SK-N-MC (cell line): Measurements from ENCODE around the gene PTPRJ.
A peak's percentile ranks its signal among the peaks of the same experiment; 100 is the strongest.

Experiments used
- DNase-seq: peaks from one replicate; pipeline ENCODE4 v3.0.0-alpha.2; 2011; ENCODE audit warnings: low read depth, low spot score
- H3K27ac ChIP-seq: fragments of 200-600 bp; sonication (generic); 2 replicates; pipeline ENCODE4 v1.5.1; 2016; ENCODE audit warnings: mixed run types
- H3K36me3 ChIP-seq: fragments of 200-600 bp; sonication (generic); 2 replicates; pipeline ENCODE4 v1.6.1; 2017; ENCODE audit warnings: antibody characterized with exemption, low read length, mixed read lengths; ENCODE audit not compliant: insufficient read depth
- H3K4me3 ChIP-seq: fragments of 200-600 bp; sonication (generic); 2 replicates; pipeline ENCODE4 v1.5.1; 2016
- H3K9ac ChIP-seq: fragments of 200-600 bp; sonication (generic); 2 replicates; pipeline ENCODE4 v1.8.0; 2017; ENCODE audit warnings: mixed run types, mixed read lengths; ENCODE audit not compliant: insufficient read length
- H3K9me3 ChIP-seq: fragments of 200-600 bp; sonication (generic); 2 replicates; pipeline ENCODE4 v1.6.1; 2017; ENCODE audit warnings: low read depth, mild to moderate bottlenecking, antibody characterized with exemption, low read length, moderate library complexity, mixed read lengths
- EZH2 ChIP-seq: fragments of 200-600 bp; sonication (generic); IDR thresholded peaks from one replicate; pipeline ENCODE4 v1.6.1; 2017; ENCODE audit warnings: antibody characterized with exemption
- FOXP2 ChIP-seq: optimal IDR thresholded peaks from 2 replicates; pipeline ENCODE3; 2011; ENCODE audit warnings: mild to moderate bottlenecking, moderate library complexity; ENCODE audit not compliant: insufficient read depth; ENCODE audit errors: extremely low read length, control extremely low read depth
- POLR2AphosphoS5 ChIP-seq: IDR thresholded peaks from 2 replicates; pipeline ENCODE4 v1.6.1; 2012; ENCODE audit warnings: mild to moderate bottlenecking, low read depth, low read length, borderline replicate concordance

The PTPRJ gene

GRCh38 chr11:48093323-48093722 lies 113.0 kb downstream of the PTPRJ start:
- no peaks in the 10 kb centered on the region for H3K9me3 ChIP-seq
- no peak overlapping the region for H3K9ac ChIP-seq
- H3K27ac ChIP-seq: no peak overlapping the region; the same call in 1 of the 2 replicates
- H3K36me3 ChIP-seq: no peaks in the 10 kb centered on the region
- peak overlapping the region; percentile 44 for H3K4me3 ChIP-seq
- no peak for DNase-seq
- TF ChIP-seq EZH2 (no peak), POLR2AphosphoS5 (no peak), FOXP2 (no peak)

DNA sequence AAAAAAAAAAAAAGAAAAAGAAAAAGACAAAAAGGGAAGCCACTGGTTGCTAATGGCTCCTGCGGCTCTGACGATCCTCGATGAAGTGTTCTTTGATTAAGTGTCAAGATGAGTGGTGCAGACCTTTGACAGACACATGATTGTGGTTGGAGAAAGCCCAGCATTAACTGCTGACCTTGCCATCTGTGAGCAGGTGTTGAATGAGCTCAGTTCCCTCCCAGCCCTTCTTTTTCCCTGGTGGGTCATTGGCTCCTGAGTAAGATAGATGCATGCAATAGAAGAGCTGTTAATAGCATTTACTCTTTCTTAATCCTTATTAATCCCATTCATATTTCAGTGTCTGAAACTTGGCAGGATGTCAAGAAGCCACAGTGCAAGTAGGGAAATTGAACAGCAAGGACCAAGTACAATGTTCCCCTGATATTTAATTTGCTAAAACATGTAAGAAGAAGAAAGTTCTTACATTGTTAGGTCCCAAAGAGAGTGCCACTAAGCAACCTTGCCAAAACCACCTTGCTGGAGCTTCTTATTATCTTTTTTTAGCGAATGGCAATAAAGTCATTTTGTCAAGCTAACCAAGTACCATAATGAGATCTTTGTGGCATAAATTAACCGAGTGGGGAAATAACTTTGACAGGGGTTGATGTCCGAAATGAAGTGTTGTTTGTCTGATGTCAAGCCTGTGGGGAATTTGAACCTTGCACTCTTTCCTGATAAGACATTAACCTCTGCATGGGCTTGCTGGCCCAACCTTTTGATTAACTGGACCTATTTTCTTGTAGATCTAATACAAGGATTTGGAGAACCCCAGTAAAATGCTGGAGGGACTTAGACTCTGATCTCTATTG lies 113.7 kb downstream of the PTPRJ start:
- no peak overlapping the region for H3K9ac ChIP-seq
- DNase-seq: no peak
- H3K9me3 ChIP-seq: no peaks in the 10 kb centered on the region
- no peak overlapping the region; the same call in 1 of the 2 replicates for H3K27ac ChIP-seq
- H3K36me3 ChIP-seq: no peaks in the 10 kb centered on the region
- TF ChIP-seq FOXP2 (no peak), EZH2 (no peak), POLR2AphosphoS5 (no peak)
- peak overlapping the region; percentile 44 for H3K4me3 ChIP-seq

- no peak for TF ChIP-seq POLR2AphosphoS5
- no peak overlapping the region for H3K4me3 ChIP-seq
- no peak overlapping the region for H3K9ac ChIP-seq
- H3K27ac ChIP-seq: no peak overlapping the region
- DNase-seq: no peak
- H3K36me3 ChIP-seq: no peaks in the 10 kb centered on the region
- H3K9me3 ChIP-seq: no peaks in the 10 kb centered on the region
Measured at GRCh38 chr11:48094643-48095339, 114.4 kb downstream of the PTPRJ start.

DNA sequence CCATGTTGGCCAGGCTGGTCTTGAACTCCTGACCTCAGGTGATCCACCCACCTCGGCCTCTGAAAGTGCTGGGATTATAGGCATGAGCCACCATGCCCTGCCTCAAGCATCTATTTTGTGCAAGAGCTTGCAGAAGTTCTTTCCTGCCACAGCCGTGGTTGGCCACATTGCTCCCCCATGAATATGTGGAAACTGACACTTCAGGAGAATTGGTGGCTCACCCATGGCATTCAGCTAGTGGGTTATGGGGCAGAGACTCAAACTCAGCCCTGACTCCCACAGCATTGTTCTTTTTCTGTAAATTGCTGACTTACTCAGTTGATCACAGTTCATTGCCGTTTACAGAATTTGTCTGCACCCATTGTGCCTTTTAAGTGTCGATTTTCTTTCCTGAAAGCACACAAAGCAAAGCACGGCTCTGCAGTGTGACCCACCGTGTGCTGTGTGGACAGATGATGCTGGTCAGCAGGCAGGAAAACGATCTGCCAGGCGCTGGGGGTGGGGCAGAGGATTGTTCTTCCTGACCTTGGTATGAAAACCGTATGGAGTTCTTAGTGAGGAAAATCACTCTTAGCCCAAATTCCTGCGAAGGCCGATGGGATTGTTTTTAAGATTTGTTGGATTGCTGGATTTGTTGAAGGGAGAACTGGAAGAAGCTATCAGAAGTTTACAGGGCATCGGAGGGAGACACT lies 115.6 kb downstream of the PTPRJ start:
- Histone ChIP-seq H3K27ac (no peak overlapping the region), H3K9ac (no peak overlapping the region), H3K9me3 (no peaks in the 10 kb centered on the region), H3K36me3 (no peaks in the 10 kb centered on the region), H3K4me3 (no peak overlapping the region)
- DNase-seq: no peak
- no peak for TF ChIP-seq EZH2
- no peak for TF ChIP-seq POLR2AphosphoS5
- TF ChIP-seq FOXP2: no peak

DNA sequence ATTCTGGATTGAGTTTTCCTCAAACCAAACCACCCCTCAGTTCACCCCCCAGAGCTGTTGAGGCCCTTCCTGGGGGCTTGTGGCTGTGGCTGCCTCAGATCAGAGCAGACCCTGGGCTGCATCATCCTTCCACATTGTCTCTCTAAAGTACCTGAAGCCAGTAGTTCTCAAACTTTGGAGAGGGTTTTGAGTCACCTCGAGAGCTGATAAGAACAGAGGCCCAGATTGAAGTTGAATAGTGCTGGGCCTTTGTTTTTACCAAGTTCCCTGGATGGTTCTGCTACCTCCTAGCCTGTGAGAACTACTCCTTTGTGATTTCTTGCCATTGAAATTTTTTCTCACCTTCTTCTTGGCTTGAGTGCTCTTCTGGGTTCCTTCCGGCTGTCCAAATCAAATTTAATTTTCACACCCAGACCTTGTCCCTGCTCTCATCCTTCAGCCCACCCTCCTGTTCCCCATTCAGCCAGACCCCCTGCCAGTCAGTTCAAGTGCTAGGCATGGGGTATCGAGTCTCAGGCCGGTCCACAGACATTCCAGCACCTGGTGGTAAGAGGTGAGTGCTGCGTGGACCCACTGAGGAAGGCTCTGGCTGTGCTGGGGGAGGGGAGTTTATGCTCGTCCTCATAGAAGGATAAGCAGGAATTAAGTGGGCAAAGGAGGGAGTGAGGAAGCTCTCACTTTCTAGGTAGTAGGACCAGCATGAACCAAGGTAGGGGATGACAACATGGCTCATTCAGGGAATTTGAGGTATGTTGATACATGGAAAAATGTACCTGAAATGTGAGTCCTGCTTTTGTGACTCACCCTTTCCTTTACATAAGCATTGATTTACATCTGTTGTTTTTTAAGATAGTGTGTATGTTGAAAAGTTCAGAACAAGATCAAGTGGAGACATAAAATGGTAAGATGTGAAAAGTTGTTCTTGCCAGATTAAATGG lies 116.5 kb downstream of the PTPRJ start:
- Histone ChIP-seq H3K36me3 (no peaks in the 10 kb centered on the region), H3K9me3 (no peaks in the 10 kb centered on the region), H3K9ac (no peak overlapping the region), H3K27ac (no peak overlapping the region), H3K4me3 (no peak overlapping the region)
- TF ChIP-seq EZH2 (no peak), POLR2AphosphoS5 (no peak), FOXP2 (no peak)
- no peak for DNase-seq

- H3K9ac ChIP-seq: no peak overlapping the region
- DNase-seq: no peak
- TF ChIP-seq EZH2 (no peak), FOXP2 (no peak), POLR2AphosphoS5 (no peak)
- H3K9me3 ChIP-seq: no peaks in the 10 kb centered on the region
- H3K36me3 ChIP-seq: no peaks in the 10 kb centered on the region
- no peak overlapping the region for H3K27ac ChIP-seq
- H3K4me3 ChIP-seq: no peak overlapping the region
Measured at GRCh38 chr11:48098024-48098423, 117.7 kb downstream of the PTPRJ start.

DNA sequence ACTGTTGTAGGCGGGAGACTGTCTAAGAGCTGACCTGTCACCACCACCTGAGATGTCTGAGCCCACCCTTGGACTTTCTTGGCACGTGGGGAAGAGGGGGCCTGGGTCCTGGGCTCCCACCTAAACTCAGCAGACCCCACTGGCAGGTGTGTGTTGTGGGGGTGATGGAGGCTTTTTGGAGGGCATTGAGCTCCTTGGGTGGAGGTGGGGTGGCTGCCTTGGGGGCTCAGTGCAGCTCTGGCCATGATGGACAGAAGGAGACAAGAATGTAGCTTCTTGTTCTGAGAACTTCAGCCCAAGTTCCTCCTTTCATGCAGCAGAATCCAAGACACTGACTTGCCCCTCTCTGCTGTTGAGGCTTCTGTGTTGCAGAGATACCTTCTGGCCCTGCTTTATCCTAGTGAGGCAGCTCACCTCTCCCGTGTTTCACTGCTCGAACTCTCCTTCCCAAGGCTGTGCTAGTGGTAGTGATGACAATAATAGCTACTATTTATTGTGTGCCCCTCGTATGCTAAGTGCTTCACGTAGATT lies 119.6 kb downstream of the PTPRJ start:
- H3K9ac ChIP-seq: no peak overlapping the region

DNA sequence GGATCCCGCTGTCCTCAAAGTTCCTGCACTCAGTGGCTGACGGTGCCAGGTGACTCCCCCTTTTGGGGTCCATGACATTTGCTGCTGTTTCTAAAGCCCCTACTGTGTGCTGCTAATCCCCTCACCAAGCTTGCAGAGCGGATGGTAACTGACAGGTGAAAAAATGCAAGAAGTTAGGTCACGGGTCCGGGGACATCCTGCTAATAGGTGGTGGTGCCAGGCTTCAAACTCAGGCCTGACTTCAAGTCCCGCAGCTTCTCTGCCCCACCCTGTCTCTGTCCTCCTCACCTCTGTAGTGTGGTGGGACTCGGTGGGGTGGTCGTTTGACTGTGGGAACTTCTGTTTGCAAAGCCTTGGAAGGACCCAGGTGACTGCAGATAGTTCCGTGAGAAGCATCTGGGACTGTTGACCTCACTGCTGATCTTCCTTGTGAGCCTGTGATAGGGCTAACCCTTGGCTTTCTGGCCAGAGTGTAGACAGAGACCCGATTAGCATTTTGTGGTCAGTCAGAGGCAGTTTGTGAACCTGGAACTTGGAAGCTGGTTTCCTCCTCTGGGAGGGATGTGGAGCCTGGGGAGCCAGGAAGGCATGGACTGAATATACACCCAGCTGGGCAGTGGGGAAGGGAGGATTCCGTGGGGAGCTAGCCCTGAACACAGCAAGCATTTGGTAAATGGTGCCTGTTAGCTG lies 120.8 kb downstream of the PTPRJ start:
- H3K27ac ChIP-seq: no peak overlapping the region
- H3K4me3 ChIP-seq: no peak overlapping the region
- H3K36me3 ChIP-seq: no peaks in the 10 kb centered on the region
- no peak overlapping the region for H3K9ac ChIP-seq
- H3K9me3 ChIP-seq: no peaks in the 10 kb centered on the region
- TF ChIP-seq FOXP2: no peak
- no peak for TF ChIP-seq POLR2AphosphoS5
- TF ChIP-seq EZH2: no peak
- no peak for DNase-seq

More for the DNA sequence above, 119.6 kb downstream of the PTPRJ start:
- Histone ChIP-seq H3K9me3 (no peaks in the 10 kb centered on the region), H3K27ac (no peak overlapping the region), H3K36me3 (no peaks in the 10 kb centered on the region), H3K4me3 (no peak overlapping the region)
- TF ChIP-seq FOXP2: no peak
- TF ChIP-seq EZH2: no peak
- no peak for DNase-seq
